ENCODE data around the gene AHDC1.
A peak's percentile ranks its signal among the peaks of the same experiment; 100 is the strongest.
"Not testable (repeated sequence)": the region's sequence is repeated elsewhere in the genome, so short reads cannot be mapped to it uniquely, and the experiment has no call there.

Gene AHDC1

DNA sequence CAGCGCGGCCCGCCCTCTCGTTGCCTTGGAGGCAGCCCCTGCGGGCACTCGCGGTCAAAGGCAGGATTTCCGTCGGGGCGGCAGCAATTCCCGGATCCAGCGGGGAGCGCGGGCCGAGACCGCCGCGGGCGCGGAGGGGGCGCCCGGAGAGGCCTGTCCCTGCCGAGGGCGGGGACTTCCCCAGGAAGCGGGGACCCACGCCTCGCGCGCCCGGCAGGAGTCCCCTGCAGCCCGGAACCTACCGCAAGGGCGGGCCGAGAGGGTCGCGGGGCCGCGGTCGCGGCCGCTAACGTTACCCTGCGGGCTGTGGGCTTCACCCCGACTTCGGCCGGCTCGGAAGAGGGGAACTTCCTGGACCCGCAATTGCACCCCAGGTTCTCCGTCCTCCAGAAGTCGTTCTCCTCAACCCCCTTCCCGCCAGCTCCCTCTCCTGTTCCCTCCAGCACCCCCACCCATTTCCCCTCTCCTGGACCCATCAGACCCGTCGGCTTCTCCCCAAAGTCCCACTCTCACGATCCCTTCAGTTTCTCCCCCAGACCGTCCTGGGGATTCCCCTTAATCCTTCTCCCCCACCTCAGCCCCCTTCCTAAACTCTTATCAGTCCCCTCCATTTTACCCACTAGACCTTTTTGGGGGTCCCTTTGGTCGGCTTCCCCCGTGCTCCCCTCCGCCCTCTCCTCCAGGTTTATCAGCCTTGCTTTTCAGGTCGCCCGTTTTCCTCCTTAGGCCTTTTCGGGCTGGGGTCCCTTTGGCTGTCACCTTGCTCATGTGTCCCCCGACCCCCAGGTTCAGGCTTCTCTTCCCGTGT, 30.4 kb upstream of the AHDC1 start:
- DNase-seq (ENCODE audit: low spot score) = peak; percentile 69

GRCh38 chr1:27633640-27634176, 29.8 kb upstream of the AHDC1 start:
- DNase-seq (ENCODE audit: low spot score) = no peak

- no peak for DNase-seq (ENCODE audit: low spot score)
These were observed 29.3 kb upstream of the AHDC1 start for GRCh38 chr1:27633298-27633610.

- no peak for DNase-seq (ENCODE audit: low spot score)
These were observed 28.7 kb upstream of the AHDC1 start for GRCh38 chr1:27632387-27633297.

DNA sequence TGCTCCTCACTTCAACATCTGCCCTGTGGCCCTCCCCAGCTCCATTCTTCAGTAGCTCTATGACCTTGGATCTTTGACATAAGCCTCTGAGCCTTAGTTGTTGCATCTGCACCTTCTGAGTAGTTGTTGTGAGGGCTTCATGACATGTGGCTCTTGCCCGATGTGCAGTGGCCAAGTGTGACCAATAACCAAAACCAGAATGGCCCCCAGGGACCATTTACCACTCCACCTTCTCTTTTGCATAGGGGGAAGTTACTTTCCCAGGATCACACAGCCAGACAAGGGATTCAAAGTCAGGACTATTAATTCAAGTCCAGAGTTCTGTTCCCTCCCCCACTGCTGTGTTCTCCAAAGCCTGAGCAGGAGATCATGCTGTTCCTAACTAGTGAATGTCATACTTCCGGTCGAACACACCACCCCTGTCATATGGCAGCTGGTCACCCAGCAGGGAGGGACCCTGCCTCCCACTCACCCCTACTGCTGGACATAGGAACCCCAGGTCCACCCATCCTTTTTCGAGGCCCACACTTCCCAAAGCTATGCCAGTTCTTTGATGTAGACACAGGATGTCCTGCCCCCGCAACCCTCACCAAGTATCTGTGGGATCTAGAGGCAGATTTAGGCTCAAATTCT, 27.0 kb upstream of the AHDC1 start:
- DNase-seq (ENCODE audit: low spot score) = no peak

- no peak for DNase-seq (ENCODE audit: low spot score)
These were observed 24.8 kb upstream of the AHDC1 start for GRCh38 chr1:27628712-27629111.

DNA sequence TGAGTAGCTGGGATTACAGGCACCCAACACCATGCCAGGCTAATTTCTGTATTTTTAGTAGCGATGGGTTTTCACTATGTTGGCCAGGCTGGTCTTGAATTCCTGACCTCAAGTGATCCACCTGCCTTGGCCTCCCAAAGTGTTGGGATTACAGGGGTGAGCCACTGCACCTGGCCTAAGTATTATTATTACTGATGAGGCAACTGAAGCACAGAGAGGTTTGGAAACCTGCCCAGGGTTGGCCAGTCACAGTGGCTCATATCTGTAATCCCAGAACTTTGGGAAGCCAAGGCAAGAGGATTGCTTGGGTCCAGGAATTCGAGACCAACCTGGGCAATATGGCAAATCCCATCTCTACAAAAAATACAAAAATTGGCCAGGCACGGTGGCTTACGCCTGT, 23.8 kb upstream of the AHDC1 start:
- DNase-seq (ENCODE audit: low spot score) = not testable (repeated sequence)

GRCh38 chr1:27627061-27627460, 23.1 kb upstream of the AHDC1 start:
- no peak for DNase-seq (ENCODE audit: low spot score)

GRCh38 chr1:27626031-27626935, 22.3 kb upstream of the AHDC1 start:
- no peak for DNase-seq (ENCODE audit: low spot score)

DNA sequence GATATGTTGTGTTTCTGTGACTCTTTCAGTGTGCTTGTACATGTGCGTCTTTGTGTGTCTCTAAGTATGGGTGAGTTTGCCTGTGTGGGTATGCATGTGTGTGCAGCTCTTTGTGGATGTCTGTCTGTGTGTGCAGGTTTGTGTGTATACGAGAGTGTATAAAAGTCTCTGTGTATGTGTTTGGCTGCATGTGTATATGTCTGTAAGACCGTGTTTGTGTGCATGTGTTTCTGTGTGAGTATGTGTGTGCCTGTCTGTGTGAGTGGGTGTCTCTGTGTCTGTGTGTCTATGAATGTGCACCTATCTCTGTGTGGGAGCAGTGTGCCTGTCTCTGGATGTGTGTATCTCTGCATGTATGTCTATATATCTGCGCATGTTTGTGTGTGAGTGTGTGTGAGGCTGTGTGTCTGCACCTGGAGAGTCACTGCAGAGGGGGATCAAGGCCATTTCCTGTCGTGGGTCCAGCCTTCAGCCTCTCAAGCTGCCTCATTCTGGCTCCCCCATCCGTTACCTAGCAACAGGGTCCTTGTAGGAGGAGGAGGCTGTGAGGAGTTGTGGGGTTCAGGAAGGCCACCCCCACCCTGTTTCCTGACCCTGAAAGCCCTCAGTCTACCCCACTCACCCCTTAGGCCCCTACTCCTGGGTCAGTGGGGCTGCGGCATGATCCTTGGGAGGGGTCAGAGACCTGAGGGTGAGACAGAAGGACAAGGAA, 20.7 kb upstream of the AHDC1 start:
- no peak for DNase-seq (ENCODE audit: low spot score)

GRCh38 chr1:27623327-27624212, 19.6 kb upstream of the AHDC1 start:
- peak; percentile 34 for DNase-seq (ENCODE audit: low spot score)

DNA sequence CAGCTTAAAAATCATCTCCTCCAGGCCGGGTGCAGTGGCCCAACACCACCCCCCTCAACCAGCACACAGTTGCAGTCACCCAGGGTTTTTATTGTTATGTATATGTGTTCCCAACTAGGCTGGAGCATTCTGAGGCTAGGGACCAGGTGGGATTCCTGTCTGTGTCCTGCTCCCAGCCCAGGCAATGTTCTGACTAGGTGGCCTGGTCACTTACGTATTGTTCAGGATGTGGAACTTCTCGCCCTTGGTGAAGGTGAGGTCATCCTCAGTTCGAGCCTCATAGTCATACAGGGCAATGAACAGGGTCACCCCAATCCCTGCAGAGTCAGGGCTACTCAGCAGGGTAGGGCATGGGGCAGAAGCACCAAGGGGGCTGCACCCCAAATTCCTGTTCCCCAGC, 18.9 kb upstream of the AHDC1 start:
- peak; percentile 32 for DNase-seq (ENCODE audit: low spot score)

- DNase-seq (ENCODE audit: low spot score) = no peak
These were observed 17.3 kb upstream of the AHDC1 start for GRCh38 chr1:27621051-27621920.

DNA sequence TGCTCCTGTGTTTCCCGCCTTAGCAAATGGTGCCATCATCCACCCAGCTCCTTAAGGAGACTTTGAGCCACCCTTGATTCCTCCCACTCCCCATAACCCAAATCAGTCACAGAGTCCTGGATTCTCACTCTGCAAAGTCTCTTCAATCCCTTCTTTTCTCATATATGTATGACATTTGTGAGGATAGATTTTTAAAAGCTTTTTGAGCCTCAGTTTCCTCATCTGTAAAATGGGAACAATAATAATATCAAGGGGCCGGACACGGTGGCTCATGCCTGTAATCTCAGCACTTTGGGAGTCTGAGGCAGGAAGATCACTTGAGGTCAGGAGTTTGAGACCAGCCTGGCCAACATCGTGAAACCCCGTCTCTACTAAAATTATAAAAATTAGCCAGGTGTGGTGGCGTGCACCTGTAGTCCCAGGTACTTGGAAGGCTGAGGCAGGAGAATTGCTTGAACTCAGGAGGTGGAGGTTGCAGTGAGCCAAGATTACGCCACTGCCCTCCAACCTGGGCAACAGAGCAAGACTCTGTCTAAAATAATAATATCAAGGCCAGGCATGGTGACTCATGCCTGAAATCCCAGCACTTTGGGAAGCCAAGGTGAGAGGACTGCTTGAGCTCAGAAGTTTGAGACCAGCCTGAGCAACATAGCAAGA, 16.0 kb upstream of the AHDC1 start:
- not testable (repeated sequence) for DNase-seq (ENCODE audit: low spot score)

GRCh38 chr1:27618341-27619082, 14.6 kb upstream of the AHDC1 start:
- no peak for DNase-seq (ENCODE audit: low spot score)

DNA sequence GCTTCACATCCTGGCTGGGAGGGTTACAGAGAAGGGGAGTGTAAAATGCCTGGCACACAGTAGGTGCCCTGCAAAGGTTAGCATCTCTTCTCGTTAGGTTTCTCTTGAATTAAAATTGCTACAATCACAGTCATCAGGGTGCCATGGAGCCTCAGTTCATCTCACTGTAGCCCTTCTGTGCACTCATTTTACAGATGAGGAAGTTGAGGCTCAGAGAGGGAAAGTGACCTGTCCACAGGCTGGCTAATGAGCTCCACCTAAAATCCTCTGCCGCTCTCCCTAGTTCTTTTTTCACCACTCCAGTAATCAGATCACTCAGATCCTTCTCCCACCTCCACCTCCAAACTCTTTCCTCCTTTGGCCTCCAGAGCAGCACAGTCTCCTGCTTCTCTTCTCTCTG, 13.5 kb upstream of the AHDC1 start:
- no peak for DNase-seq (ENCODE audit: low spot score)

DNA sequence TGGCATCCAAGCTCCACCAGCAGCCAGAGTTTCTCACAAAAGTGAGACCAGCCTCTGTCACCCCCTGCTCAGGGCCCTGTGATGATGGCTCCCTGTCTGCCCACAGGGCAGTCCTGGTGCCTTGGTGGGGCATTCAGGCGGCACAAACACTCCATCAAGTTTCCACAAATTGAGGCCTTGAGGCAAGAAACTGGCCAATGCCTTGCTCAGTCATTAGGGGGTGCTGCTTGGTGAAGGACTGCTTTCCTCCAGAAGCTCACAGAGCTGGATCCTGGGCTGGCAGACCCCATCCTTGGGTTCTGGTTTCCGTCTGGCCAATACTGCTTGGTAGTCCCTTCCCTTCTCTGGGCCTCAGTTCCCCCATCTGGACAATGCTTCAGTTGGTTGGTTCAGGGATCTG, 12.5 kb upstream of the AHDC1 start:
- no peak for DNase-seq (ENCODE audit: low spot score)
